Colon (tissue), 2 donors: ENCODE data around the gene PBX3.

Experiments
- FAIRE-seq: peaks from 2 replicates; lab custom pipeline; 2012; peaks lifted over from hg19 to GRCh38; lab: Jason Lieb, UNC
- donor health status: control.
- donor health status: control.

The PBX3 gene

DNA sequence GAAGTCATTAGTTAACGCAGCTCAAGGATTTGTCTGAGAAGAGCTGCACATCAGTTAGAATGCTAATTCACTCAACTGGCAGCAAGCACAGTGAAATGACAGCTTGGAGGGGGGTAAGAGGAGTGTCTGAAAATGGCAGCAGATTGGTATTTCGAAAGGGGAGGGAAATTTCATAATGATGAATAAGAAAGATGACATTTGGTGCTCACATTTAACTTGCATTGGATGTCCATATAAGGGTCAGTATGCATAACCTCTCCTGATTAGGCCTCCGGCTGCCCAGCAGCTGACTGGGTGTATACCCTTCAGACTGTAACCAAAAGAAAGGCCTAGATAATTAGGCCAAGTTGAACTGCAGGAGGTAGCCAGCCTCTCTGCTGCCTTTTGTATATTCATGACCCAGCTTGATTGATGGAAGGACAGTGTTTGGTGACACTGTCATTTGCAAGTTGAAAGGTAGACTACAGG, 131.0 kb downstream of the PBX3 start:
- FAIRE-seq, result no peak

GRCh38 chr9:125881042-125881441, 133.9 kb downstream of the PBX3 start:
- no peak for FAIRE-seq

GRCh38 chr9:125883565-125884217, 136.5 kb downstream of the PBX3 start:
- no peak for FAIRE-seq

GRCh38 chr9:125884218-125884595, 137.0 kb downstream of the PBX3 start:
- FAIRE-seq, result no peak

- FAIRE-seq, result no peak
These were observed 138.3 kb downstream of the PBX3 start for GRCh38 chr9:125885405-125886034.

DNA sequence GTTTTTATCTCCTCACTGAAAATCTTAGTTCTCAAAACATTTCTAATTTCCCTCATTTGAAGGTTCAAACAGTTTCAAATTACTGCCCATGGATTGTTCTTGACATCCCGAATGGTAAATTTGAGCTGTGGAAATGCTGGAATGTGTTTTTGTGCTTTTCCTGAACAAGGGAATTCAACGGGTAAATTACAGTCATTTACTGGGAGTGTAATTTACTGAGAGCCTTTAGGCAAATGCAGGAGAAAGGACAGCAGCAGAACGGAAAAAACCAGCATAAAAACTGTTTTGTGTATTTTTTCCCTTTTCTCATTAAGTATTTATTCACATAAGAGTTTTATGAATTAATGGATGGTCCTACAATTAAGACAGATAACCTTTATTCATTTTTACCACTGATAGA, 139.2 kb downstream of the PBX3 start:
- FAIRE-seq, result no peak

GRCh38 chr9:125887172-125887571, 140.0 kb downstream of the PBX3 start:
- FAIRE-seq, result no peak

- no peak for FAIRE-seq
These were observed 141.0 kb downstream of the PBX3 start for GRCh38 chr9:125888211-125888610.

DNA sequence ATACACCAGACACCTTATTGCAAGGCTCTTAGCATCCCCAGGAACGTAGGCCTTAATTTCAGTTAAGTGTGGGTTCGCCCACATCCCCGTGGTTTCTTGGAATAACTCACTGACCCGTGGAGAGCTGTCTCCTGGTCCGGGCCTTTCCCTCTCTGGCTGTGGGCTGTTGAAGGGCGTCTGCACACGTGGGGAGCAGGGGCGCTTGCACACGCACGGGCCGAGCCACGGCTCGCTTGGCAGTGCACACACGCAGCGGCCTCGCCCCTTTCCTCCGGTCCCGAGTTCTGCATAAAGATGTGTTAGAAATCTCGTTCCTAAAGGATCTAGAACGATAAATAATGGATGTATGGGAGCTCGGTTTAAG, 141.9 kb downstream of the PBX3 start:
- no peak for FAIRE-seq

GRCh38 chr9:125889476-125890419, 142.6 kb downstream of the PBX3 start:
- FAIRE-seq, result no peak

- no peak for FAIRE-seq
These were observed 143.7 kb downstream of the PBX3 start for GRCh38 chr9:125890826-125891225.

GRCh38 chr9:125893277-125893676, 146.1 kb downstream of the PBX3 start:
- FAIRE-seq, result no peak

DNA sequence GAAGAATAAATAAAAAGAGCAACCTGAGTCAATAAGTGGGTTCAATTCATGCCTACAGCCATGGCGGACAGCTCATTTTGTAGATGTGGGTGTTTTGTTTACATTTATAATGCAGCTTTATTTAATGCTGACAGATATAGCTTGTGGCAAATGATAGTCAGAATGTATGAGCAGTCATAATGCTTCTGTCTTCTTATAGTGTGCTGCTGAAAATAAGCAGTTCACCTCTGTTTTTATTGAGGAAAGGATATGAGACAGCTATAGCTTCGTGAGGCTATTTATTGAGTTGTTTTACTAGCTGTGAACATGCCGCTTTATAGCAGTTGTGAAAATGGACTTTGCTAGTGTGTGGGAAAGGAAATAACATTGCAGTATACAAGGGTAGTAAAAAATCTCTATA, 147.4 kb downstream of the PBX3 start:
- no peak for FAIRE-seq

- FAIRE-seq, result no peak
These were observed 149.2 kb downstream of the PBX3 start for GRCh38 chr9:125896404-125896803.

DNA sequence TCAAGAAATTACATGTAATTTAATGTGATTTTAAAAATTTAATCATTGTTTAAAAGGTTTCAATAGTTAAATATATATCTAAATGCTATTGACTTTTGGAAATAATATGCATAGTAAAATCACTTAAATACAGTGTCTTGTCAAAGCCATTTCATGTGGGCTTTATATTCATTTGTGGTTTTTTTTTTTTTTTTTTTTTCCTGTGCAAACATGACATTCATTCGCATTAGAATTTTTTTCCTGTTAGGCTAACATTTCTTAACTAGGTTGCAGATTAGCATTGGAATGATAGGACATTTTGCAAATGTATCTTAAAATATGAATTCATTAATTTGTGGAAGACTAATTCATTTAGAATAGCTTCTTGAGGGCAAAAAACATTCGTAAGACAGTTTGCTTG, 149.8 kb downstream of the PBX3 start:
- FAIRE-seq, result no peak

- no peak for FAIRE-seq
These were observed 150.3 kb downstream of the PBX3 start for GRCh38 chr9:125897481-125897880.

DNA sequence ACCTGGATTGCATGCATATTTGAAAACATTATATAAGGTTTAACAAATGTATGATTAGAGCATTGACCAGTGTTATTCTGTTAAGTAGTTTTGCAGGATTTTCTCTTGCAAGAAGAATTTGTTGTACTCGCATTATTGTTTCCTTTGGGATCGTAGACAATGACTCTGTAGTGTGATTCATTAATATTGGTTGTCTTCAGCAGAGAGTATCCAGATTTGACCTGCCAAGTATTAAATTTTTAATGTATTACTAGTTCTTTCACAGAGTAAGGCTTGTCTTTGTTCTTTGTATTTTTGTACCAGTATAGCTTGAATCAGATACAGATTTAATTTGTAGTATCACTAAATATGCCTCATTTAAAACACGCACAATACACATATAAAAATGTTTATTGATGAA, 155.0 kb downstream of the PBX3 start:
- FAIRE-seq, result no peak

DNA sequence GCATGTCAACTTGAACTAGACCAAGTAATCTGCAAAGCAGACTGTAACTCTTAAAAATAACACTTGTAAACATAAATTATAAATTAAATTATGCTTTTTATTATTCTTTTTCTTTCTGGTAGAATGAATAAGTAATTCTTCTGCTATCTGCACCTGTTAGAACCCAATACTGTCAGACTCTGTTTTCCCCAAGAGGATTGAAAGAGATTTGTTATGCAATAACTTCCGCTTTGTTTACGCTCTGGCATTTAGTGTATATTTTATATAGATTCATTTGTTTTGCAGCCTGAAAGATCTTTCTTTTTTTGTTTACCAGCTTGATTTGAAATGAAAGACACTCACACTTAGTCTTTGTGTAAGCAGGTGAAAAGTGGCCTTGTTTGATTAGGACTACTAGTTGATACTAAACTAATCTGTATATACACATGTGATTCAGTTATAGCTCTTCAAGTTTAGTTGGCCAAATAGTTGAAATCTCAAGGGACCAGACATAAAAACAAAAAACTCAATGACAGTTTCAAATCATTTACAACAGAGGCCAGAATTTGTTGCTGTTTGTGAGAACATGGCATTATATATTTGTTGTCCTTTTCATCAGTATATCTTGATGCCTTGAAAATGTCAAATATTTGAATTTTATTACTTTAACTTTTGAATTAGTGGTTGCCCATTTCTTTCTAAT, 155.8 kb downstream of the PBX3 start:
- no peak for FAIRE-seq

DNA sequence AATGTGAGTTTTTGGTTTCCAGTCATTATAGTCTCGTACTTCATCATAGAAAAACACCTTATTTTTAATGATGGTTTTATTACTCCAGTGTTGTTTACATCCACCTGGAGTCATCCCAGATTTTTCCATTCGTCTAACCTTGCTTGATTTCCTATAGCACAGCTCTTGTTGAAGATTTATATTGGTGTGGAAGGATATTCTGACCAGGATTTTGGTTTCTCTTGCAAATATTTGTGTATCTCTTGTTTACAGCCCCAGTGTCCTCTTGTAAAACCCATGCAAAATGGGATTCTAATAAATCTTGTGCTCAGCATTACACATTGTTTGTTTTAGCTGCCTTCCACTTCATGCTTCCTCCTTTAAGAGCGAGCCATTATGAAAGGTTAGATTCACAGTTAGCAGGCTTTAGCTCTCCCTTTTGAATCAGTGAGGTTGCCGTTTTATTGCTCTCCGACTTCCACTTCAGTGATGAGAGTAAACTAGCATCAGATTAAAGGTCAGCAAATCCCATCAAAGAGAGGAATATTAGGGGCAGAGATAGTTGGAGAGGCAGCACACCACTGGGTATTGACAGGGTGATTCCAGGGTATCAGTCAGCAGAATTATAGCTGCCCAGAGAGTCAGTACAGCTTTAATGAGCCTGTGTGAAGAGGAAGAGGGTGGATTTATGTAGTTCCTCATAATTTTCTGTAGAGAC, 157.1 kb downstream of the PBX3 start:
- no peak for FAIRE-seq

DNA sequence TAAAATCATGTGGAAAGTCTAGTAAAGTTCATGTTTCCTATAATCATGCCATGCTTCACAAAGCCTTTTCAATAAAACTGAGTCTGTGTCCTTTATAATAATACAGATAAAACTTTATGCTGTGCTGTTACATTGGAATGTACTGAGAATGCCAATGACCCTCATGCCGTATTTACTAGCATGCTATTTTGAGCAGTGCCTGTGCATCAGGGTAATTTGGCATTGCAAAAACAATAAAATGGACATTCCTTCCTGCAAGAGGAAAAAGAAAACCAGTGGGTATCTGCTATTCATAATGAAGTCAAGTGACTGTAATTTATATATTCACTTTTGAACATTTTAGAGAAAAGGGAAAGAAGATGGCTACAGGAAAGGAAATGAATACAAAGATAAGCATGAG, 159.0 kb downstream of the PBX3 start:
- FAIRE-seq, result no peak

- FAIRE-seq, result peak; percentile 33
These were observed 159.7 kb downstream of the PBX3 start for GRCh38 chr9:125906893-125907292.

DNA sequence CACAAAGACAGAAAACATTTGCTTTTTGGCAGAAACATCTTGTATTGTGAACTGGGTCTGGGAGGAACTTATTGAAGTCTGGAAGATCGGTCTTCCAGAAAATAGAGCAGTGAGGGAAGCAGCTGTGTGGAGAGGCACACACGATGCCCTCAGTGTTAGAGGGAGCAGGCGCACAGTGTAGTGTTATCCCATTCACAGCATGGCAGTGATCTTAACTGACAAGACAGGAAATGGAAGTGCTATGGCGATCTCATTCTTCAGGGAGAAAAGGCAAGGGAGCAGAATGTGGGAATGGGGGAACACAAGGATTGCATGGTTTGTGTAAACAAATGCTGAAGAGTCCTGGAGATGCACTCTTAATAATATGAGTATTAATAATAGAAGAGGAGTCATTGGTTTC, 161.0 kb downstream of the PBX3 start:
- FAIRE-seq, result no peak
